ENCODE data around the gene FBXL17. TPM values are rescaled to one million over a fixed set of nuclear protein-coding genes. Genes with fewer than 3 reads are reported as not detected.

FBXL17 gene
- total RNA-seq, 2 donors from 2014 or later: 12.5 to 14.5 TPM

GRCh38 chr5:107809201-107810034 lies 572.5 kb downstream of the FBXL17 start:
- ATAC-seq (replicated peaks in 1 of 2): no peak
- no peaks in the 10 kb centered on the region for H3K27me3 Mint-ChIP-seq (ENCODE audit: low read depth)
- no peak for DNase-seq
- no peaks in the 10 kb centered on the region for H3K9me3 Mint-ChIP-seq
- no peak overlapping the region for H3K4me3 Mint-ChIP-seq
- no peak overlapping the region for H3K27ac Mint-ChIP-seq
- H3K36me3 Mint-ChIP-seq (ENCODE audit: insufficient read depth in 2 of 2): no peaks in the 10 kb centered on the region
- H3K4me1 Mint-ChIP-seq (ENCODE audit: low read depth): no peaks in the 10 kb centered on the region

All from activated T-cell treated with anti-CD3 and anti-CD28 coated beads, Interleukin-2, amount 50 U/mL, for 72 hours (primary cell).